Adrenal gland (tissue), 12 donors: Measurements from ENCODE around the gene MIEF1. TPM values are rescaled to one million over a fixed set of nuclear protein-coding genes. Genes with fewer than 3 reads are reported as not detected.
A peak's percentile ranks its signal among the peaks of the same experiment; 100 is the strongest.

Experiments
- DNase-seq, 7 donors: peaks; one replicate each; pipeline ENCODE4 v3.0.0-alpha.2; 2019 to 2020
- H3K27ac ChIP-seq, 5 donors: fragments of 200-600 bp; sonication (generic) in 4 of 5; 1 replicate in 3 of 5; 2 replicates in 2 of 5; pipeline versions ENCODE4 v1.5.1 to v1.8.0; 2016 to 2020; ENCODE audit warnings: mild to moderate bottlenecking in 1 of 5
- H3K27me3 ChIP-seq: fragments of 200-600 bp; 2 replicates; pipeline ENCODE4 v1.8.0; 2021
- H3K36me3 ChIP-seq, 2 donors: fragments of 200-600 bp; replicated peaks in 1 of 2; 1 replicate in 1 of 2; 2 replicates in 1 of 2; pipeline versions ENCODE4 v1.5.1 to v1.8.0; 2018 to 2022
- H3K4me1 ChIP-seq, 2 donors: fragments of 200-600 bp; replicated peaks in 1 of 2; 1 replicate in 1 of 2; 2 replicates in 1 of 2; pipeline versions ENCODE4 v1.5.1 to v1.8.0; 2018 to 2021
- H3K4me3 ChIP-seq, 4 donors: fragments of 200-600 bp; sonication (generic) in 3 of 4; one replicate each; pipeline ENCODE4 v1.5.1; 2016 to 2018
- H3K9me3 ChIP-seq, 3 donors: fragments of 200-600 bp; sonication (generic) in 1 of 3; replicated peaks in 1 of 3; 1 replicate in 2 of 3; 2 replicates in 1 of 3; pipeline versions ENCODE4 v1.5.1 to v1.8.0; 2016 to 2021
- CTCF ChIP-seq, 6 experiments: fragments of 450-650 bp in 4 of 6; fragments of 200-600 bp in 2 of 6; sonication (generic) in 1 of 6; IDR thresholded peaks; 1 replicate in 5 of 6; 2 replicates in 1 of 6; pipeline versions ENCODE4 v1.5.1 to v1.8.0; 2016 to 2021; ENCODE audit warnings: antibody characterized with exemption in 6 of 6, mild to moderate bottlenecking in 2 of 6, moderate library complexity in 1 of 6
- POLR2A ChIP-seq, 2 donors: fragments of 450-650 bp; IDR thresholded peaks; one replicate each; pipeline ENCODE4 v1.6.1; 2017; ENCODE audit warnings: antibody characterized with exemption in 2 of 2, mild to moderate bottlenecking in 2 of 2, moderate library complexity in 1 of 2
- WGBS, 4 donors: extraction: QIAGEN DNeasy Blood & Tissue Kit in 2 of 4; methylation state at CpG; one replicate each; pipeline versions ENCODE4 v1.1.5 to v1.1.7; 2013 to 2017; 5-methylcytosine and 5-hydroxymethylcytosine counted together
- intact Hi-C, 2 donors: fragments of 100-400 bp; cut with DNase I; formaldehyde crosslinking; loops; one replicate each; pipeline versions ENCODE4 v1.14.1 to v1.15.0; 2022 to 2023
- polyA plus RNA-seq, 3 donors: library from polyadenylated mRNA; stranded (reverse); fragments of 200-250 nt in 2 of 3; fragments of 350-450 nt in 1 of 3; fragmentation: Illumina TruSeq in 1 of 3; extraction: RNeasy Lipid Tissue Mini Kit (QIAGEN cat#74804) in 1 of 3; gene quantifications; one replicate each; pipeline ENCODE4 v1.2.3, GENCODE V29; 2013 to 2014
- total RNA-seq, 9 donors: library from RNA; depleted of rRNA in 4 of 9; stranded (reverse); fragments of >200 nt in 4 of 9; fragments of 120-200 nt in 1 of 9; fragmentation: NEBNext Ultra II Directional in 1 of 9; extraction: Animal tissue kit (Norgen Biotek cat#: 25700) in 1 of 9; gene quantifications; one replicate each; pipeline versions ENCODE4 v1.1.0 to v1.2.4, GENCODE V29; 2013 to 2023
- donor health status: healthy with polysubstance abuse.
- donor health status: Bipolar disorder and iron deficiency.
- donor health status: DM: yes; HTN: yes; CAD: no.
- donor health status: DM: no; HTN: no; CAD: no.
- donor health status: DM: no; HTN: no; CAD: no.
- donor health status: DM: yes; HTN: yes; CAD: no.

Gene MIEF1
- total and polyA plus RNA-seq, 12 donors, result 5.1 to 44.2 (median 26.7) TPM

GRCh38 chr22:39458444-39459083 is 43.5 kb upstream of the MIEF1 start:
- DNase-seq, result no peak
- no peak for TF ChIP-seq POLR2A (IDR thresholded peaks at IDR 0.05)
- no peak for TF ChIP-seq CTCF (IDR thresholded peaks at IDR 0.05)
- intact Hi-C loops, result no loop called here
- H3K36me3 ChIP-seq, result no peaks in the 10 kb centered on the region
- H3K27me3 ChIP-seq, result peaks cover 26% of the 10 kb centered on the region
- H3K27ac ChIP-seq, result peak overlapping the region in 1 of 5 donors; percentile 55
- WGBS, 4 donors, result 59 to 68% (median 63%) methylated on average over 7 to 10 of the region's 10 CpGs
- H3K4me1 ChIP-seq, result peaks cover 0 to 4% of the 10 kb centered on the region in 2 donors
- H3K9me3 ChIP-seq, result no peaks in the 10 kb centered on the region
- H3K4me3 ChIP-seq, result no peak overlapping the region

DNA sequence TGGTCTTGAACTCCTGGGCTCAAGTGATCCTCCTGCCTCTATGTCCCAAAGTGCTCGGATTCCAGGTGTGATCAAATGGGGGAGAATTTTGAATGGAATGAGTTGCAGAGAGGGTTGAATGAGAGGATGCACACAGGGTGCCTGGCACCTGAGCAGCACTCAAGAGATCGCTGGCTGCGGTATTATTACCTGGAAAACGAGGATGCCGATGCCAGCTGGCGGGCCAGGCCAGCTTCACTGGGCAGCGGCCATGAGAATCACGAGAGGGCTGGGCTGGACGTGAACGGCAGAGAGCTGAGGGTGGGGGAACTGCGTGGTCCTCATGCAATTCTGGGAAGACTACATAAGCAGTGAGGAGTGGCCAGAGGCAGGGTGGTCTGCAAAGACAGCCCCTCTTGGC is 42.4 kb upstream of the MIEF1 start:
- TF ChIP-seq POLR2A (IDR thresholded peaks at IDR 0.05), result no peak
- TF ChIP-seq CTCF (IDR thresholded peaks at IDR 0.05), result no peak
- Histone ChIP-seq H3K27me3 (peaks cover 26% of the 10 kb centered on the region), H3K36me3 (no peaks in the 10 kb centered on the region), H3K27ac (no peak overlapping the region), H3K4me3 (no peak overlapping the region), H3K9me3 (no peaks in the 10 kb centered on the region), H3K4me1 (peaks cover 0 to 4% of the 10 kb centered on the region in 2 donors)
- no peak for DNase-seq
- WGBS, 4 donors, result 77 to 82% (median 79%) methylated on average over 11 of the region's 11 CpGs
- intact Hi-C loops, result no loop called here

DNA sequence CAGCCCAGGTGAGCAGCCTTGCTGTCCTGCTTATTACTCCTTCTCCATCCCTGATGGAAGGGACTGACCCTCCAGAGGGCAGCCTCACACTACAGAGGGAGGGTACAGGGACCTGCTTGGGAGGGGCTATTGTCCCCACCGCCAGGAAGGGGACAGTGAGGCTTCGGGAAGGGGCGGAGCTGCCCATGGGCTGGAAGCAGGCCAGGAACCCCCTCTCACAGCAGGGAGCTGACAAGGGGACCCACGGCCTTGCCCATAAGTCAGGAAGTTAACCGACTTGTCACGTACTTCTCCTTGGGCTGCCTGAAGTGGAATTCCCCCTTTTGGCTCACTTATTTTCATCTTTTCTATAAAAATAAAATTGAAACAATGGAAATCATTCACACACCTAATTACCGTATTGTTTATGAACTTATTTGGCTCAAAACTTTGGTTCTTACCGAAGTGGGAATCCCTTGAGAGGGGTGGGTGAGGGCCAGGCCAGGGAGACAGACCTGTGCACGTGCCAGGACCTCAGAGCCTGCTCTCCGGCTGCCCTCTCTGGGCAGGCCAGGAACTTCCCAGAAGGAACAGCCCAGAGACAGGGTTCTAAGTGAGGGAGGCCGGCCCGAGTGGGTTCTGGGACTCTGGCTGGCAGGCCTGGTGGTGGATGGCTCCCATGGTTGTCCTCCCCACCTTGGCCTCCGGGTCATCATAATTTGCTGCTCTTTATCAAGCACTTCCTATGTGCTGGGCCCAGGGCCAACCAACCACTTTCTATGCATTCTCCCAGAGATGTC is 39.5 kb upstream of the MIEF1 start:
- TF ChIP-seq POLR2A (IDR thresholded peaks at IDR 0.05), result no peak
- no peak for TF ChIP-seq CTCF (IDR thresholded peaks at IDR 0.05)
- H3K27ac ChIP-seq, result peak overlapping the region in 2 of 5 donors; percentile 11 to 52
- no peaks in the 10 kb centered on the region for H3K36me3 ChIP-seq
- DNase-seq, result peak in 1 of 7 donors; percentile 11
- peaks cover 0 to 6% of the 10 kb centered on the region in 2 donors for H3K4me1 ChIP-seq
- H3K9me3 ChIP-seq, result no peaks in the 10 kb centered on the region
- H3K4me3 ChIP-seq, result no peak overlapping the region
- H3K27me3 ChIP-seq, result peaks cover 11% of the 10 kb centered on the region
- intact Hi-C loops, result no loop called here
- WGBS, 4 donors, result 54 to 61% (median 58%) methylated on average over 12 to 13 of the region's 13 CpGs

GRCh38 chr22:39463277-39463676 is 38.8 kb upstream of the MIEF1 start:
- Histone ChIP-seq H3K4me3 (no peak overlapping the region), H3K4me1 (peaks cover 0 to 6% of the 10 kb centered on the region in 2 donors), H3K27ac (peak overlapping the region in 2 of 5 donors; percentile 11 to 52), H3K9me3 (no peaks in the 10 kb centered on the region), H3K27me3 (peaks cover 5% of the 10 kb centered on the region), H3K36me3 (no peaks in the 10 kb centered on the region)
- no peak for DNase-seq
- TF ChIP-seq POLR2A (IDR thresholded peaks at IDR 0.05), result no peak
- TF ChIP-seq CTCF (IDR thresholded peaks at IDR 0.05), result no peak
- intact Hi-C loops, result no loop called here
- WGBS, 4 donors, result 87 to 100% (median 93%) methylated on average over 2 to 6 of the region's 6 CpGs
